SU-DHL-6 (cell line): ENCODE data around the gene WWTR1.

Experiments used
- H2AFZ ChIP-seq: fragments of 200-600 bp; sonication (generic); 2 replicates; pipeline ENCODE4 v1.6.1; 2014; ENCODE audit warnings: low read depth, mild to moderate bottlenecking, moderate library complexity, mixed read lengths, antibody characterized with exemption, low read length; ENCODE audit not compliant: severe bottlenecking
- H3F3A ChIP-seq: fragments of 200-600 bp; shearing (Covaris generic); 2 replicates; pipeline ENCODE4 v1.6.0; 2016; ENCODE audit warnings: antibody characterized with exemption, mild to moderate bottlenecking; ENCODE audit not compliant: insufficient read depth
- H3K27ac ChIP-seq: fragments of 200-600 bp; sonication (generic); 2 replicates; pipeline ENCODE4 v1.5.1; 2016; ENCODE audit warnings: low read depth, mild to moderate bottlenecking, low read length, moderate library complexity, mixed read lengths
- H3K27me3 ChIP-seq: fragments of 200-600 bp; sonication (generic), shearing (Covaris generic); 2 replicates; pipeline ENCODE4 v1.6.0; 2014; ENCODE audit warnings: mild to moderate bottlenecking, low read length
- H3K36me3 ChIP-seq: fragments of 200-600 bp; sonication (generic); 2 replicates; pipeline ENCODE4 v1.6.1; 2014; ENCODE audit warnings: mild to moderate bottlenecking, low read length, mixed read lengths
- H3K4me2 ChIP-seq: fragments of 300-600, 200-600 bp; shearing (Covaris generic), sonication (generic); 2 replicates; pipeline ENCODE4 v1.6.0; 2014; ENCODE audit warnings: low read length, low read depth, mild to moderate bottlenecking; ENCODE audit not compliant: poor library complexity, severe bottlenecking
- H3K4me3 ChIP-seq: fragments of 200-600 bp; sonication (generic); 2 replicates; pipeline ENCODE4 v1.5.1; 2014; ENCODE audit warnings: antibody characterized with exemption, low read length, mild to moderate bottlenecking, mixed read lengths; ENCODE audit not compliant: insufficient read depth, poor library complexity, severe bottlenecking
- H3K79me2 ChIP-seq: fragments of 200-600 bp; sonication (generic); 2 replicates; pipeline ENCODE4 v1.6.1; 2014; ENCODE audit warnings: mild to moderate bottlenecking, low read length, moderate library complexity; ENCODE audit not compliant: insufficient read depth
- H3K9ac ChIP-seq: fragments of 200-600 bp; sonication (generic); 2 replicates; pipeline ENCODE4 v1.7.0; 2014; ENCODE audit warnings: mild to moderate bottlenecking, low read length
- H3K9me2 ChIP-seq: fragments of 200-600 bp; sonication (generic); replicated peaks from 2 replicates; pipeline ENCODE4 v1.6.1; 2014; ENCODE audit warnings: low read length; ENCODE audit not compliant: insufficient read depth
- H3K9me3 ChIP-seq: fragments of 200-600 bp; sonication (generic); 2 replicates; pipeline ENCODE4 v1.6.1; 2014; ENCODE audit warnings: low read length, mixed read lengths; ENCODE audit not compliant: insufficient read depth
- H4K20me1 ChIP-seq: fragments of 200-600 bp; sonication (generic); 2 replicates; pipeline ENCODE4 v1.6.1; 2014; ENCODE audit warnings: low read depth, mild to moderate bottlenecking, antibody characterized with exemption, low read length, moderate library complexity, mixed read lengths
- EZH2phosphoT487 ChIP-seq: fragments of 200-600 bp; sonication (generic), shearing (Covaris generic); conservative IDR thresholded peaks from 2 replicates; pipeline ENCODE4 v1.6.1; 2018; ENCODE audit warnings: mild to moderate bottlenecking, antibody characterized with exemption, low read length, moderate library complexity, mixed read lengths
- TF ChIP-seq, protein P1 (sequence below): fragments of 200-600 bp; sonication (generic); IDR thresholded peaks from one replicate; pipeline ENCODE4 v1.5.1; 2017; ENCODE audit warnings: antibody characterized with exemption, mild to moderate bottlenecking, low read length, moderate library complexity; ENCODE audit not compliant: insufficient read depth, poor library complexity, severe bottlenecking

Gene WWTR1

DNA sequence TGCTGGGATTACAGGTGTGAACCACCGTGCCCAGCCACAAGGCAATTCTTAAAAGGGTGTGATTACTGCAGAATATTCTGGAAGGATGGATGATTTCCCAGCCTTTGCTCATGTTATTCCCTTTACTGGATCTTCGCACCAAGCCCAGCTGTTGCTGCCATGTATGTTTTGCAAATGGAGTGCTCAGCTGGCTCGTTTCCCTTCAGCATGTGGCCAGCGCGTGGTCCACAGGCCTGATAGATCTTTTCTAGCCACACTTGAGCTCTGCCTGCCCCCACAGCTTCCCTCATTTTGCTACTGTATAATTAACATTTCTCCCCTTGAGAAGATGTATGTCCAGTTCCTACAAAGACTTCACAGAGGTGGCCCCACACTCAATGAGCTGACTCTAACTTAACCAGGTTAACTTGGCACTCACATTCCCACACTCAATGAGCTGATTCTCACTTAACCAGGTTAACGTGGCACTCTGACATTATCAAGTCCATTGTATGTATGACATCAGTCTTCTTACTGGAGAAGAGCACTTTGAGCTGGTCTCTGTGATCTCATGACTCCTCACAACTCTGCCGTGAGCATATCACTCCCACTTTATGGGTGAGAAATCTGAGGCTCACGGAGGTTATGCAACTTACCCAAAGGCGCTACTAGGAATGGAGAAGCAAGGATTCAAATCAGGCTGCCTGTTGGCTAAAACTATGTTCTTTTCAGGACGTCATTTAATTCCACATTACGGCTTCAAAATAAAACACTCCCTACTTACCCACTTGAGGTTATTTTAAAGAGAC is 134.1 kb downstream of the WWTR1 start:
- Histone ChIP-seq H3K79me2 (no peaks in the 10 kb centered on the region), H3K4me3 (no peak overlapping the region), H3K9ac (no peak overlapping the region), H3K9me2 (no peaks in the 10 kb centered on the region), H3K27me3 (no peaks in the 10 kb centered on the region), H3K9me3 (no peaks in the 10 kb centered on the region), H4K20me1 (no peaks in the 10 kb centered on the region), H3K36me3 (no peaks in the 10 kb centered on the region), H2AFZ (no peak overlapping the region), H3F3A (no peaks in the 10 kb centered on the region), H3K27ac (no peak overlapping the region), H3K4me2 (no peak overlapping the region)
- TF ChIP-seq EZH2phosphoT487, result no peak
- TF ChIP-seq, protein P1, sequence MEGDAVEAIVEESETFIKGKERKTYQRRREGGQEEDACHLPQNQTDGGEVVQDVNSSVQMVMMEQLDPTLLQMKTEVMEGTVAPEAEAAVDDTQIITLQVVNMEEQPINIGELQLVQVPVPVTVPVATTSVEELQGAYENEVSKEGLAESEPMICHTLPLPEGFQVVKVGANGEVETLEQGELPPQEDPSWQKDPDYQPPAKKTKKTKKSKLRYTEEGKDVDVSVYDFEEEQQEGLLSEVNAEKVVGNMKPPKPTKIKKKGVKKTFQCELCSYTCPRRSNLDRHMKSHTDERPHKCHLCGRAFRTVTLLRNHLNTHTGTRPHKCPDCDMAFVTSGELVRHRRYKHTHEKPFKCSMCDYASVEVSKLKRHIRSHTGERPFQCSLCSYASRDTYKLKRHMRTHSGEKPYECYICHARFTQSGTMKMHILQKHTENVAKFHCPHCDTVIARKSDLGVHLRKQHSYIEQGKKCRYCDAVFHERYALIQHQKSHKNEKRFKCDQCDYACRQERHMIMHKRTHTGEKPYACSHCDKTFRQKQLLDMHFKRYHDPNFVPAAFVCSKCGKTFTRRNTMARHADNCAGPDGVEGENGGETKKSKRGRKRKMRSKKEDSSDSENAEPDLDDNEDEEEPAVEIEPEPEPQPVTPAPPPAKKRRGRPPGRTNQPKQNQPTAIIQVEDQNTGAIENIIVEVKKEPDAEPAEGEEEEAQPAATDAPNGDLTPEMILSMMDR, result no peak

DNA sequence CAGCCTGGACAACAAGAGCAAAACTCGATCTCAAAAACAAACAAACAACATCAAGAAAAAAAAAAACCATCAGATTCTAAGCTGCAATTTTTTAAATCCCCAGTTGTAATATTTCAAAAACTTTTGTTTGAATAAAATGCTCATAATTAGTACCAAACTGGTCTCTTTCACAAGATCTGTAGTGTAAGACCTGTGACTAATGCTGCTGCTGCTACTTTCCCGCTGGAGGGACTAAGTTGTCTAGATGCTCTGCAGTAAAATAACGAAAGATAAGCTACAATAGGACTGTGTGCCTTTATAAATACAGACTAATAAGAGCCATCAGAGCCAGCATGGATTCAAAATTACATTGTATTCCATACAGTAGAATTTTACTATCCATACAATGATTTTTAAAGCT is 137.9 kb downstream of the WWTR1 start:
- no peaks in the 10 kb centered on the region for H3K36me3 ChIP-seq
- H3F3A ChIP-seq, result no peaks in the 10 kb centered on the region
- H3K4me2 ChIP-seq, result no peak overlapping the region
- no peak overlapping the region for H3K4me3 ChIP-seq
- TF ChIP-seq EZH2phosphoT487, result no peak
- TF ChIP-seq, protein P1, result no peak
- H3K27me3 ChIP-seq, result no peaks in the 10 kb centered on the region
- H4K20me1 ChIP-seq, result no peaks in the 10 kb centered on the region
- H3K9me3 ChIP-seq, result no peaks in the 10 kb centered on the region
- no peaks in the 10 kb centered on the region for H3K9me2 ChIP-seq
- H3K27ac ChIP-seq, result no peak overlapping the region
- no peaks in the 10 kb centered on the region for H3K79me2 ChIP-seq
- H3K9ac ChIP-seq, result no peak overlapping the region
- no peak overlapping the region for H2AFZ ChIP-seq

DNA sequence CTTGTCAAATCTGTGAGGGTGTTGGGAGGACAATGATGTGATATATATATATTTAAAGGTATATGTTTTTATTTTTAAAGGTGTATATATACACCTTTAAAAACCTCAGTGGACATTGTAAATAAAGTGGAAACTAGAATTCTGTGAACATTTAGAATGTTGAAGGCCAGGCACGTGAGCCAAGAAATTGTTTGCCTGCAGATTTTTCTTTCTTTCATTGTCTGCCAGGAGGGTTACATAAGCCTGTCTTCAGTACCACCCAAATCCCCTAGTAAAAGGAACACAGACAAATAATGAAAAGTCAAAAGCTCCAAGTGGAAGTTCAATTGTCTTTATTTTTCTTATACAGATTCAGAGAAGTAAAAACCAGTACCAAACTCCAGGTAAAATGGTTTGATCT is 140.9 kb downstream of the WWTR1 start:
- Histone ChIP-seq H3K9me3 (no peaks in the 10 kb centered on the region), H4K20me1 (no peaks in the 10 kb centered on the region), H3K27me3 (no peaks in the 10 kb centered on the region), H3K4me3 (no peak overlapping the region), H3F3A (no peaks in the 10 kb centered on the region), H3K9me2 (no peaks in the 10 kb centered on the region), H3K27ac (no peak overlapping the region), H3K4me2 (no peak overlapping the region), H3K36me3 (no peaks in the 10 kb centered on the region), H2AFZ (no peak overlapping the region), H3K9ac (no peak overlapping the region), H3K79me2 (no peaks in the 10 kb centered on the region)
- TF ChIP-seq EZH2phosphoT487, result no peak
- TF ChIP-seq, protein P1, result no peak
